HepG2 (cell line): ENCODE measurements around the gene NRN1L. TPM values are rescaled to one million over a fixed set of nuclear protein-coding genes. Genes with fewer than 3 reads are reported as not detected.

Source experiments
- ATAC-seq: fragments of 200-7000 bp; cut with Tn5 transposase; 3 replicates; pipeline ENCODE4 v1.9.1; 2020; ENCODE audit warnings: mild to moderate bottlenecking, moderate library complexity
- BruUV-seq: library from RNA; stranded (reverse); fragments of 400-500 nt; replicated peaks from 2 replicates; lab custom pipeline; 2021; lab: Mats Ljungman, UMichigan
- CTCF ChIA-PET: fragments of 300-600 bp; formaldehyde crosslinking; extraction: SDS; loops from one replicate; lab custom pipeline; 2021; ENCODE audit warnings: low total read pairs, inconsistent platforms, low intra/inter-chr PET ratio; lab: Yijun Ruan, JAX
- POLR2A ChIA-PET: fragments of 350-600 bp; sonication (Branson Sonifier 250); formaldehyde crosslinking; loops from one replicate; lab custom pipeline; 2020; ENCODE audit warnings: antibody characterized with exemption, inconsistent platforms; lab: Yijun Ruan, JAX
- DNase-seq: peaks from one replicate; pipeline ENCODE4 v3.0.0-alpha.2; 2015; ENCODE audit warnings: low spot score
- FAIRE-seq: peaks from 3 replicates; lab custom pipeline; 2011; peaks lifted over from hg19 to GRCh38; lab: Jason Lieb, UNC
- H2AFZ ChIP-seq: one replicate; pipeline ENCODE4 v1.6.1; 2011; ENCODE audit warnings: low read length, inconsistent platforms
- H3K27ac ChIP-seq: fragments of 300-600 bp; 3 replicates; pipeline ENCODE4 v1.8.0; 2011; ENCODE audit warnings: mixed run types, mild to moderate bottlenecking, mixed read lengths, low read length, inconsistent platforms; ENCODE audit not compliant: insufficient read depth; ENCODE audit errors: extremely low read length
- H3K27me3 ChIP-seq, 2 experiments: fragments of 200-600 bp in 1 of 2; 2 replicates in 1 of 2; 3 replicates in 1 of 2; pipeline versions ENCODE4 v1.6.0 to v1.8.0; 2011; ENCODE audit warnings: low read length in 2 of 2, mild to moderate bottlenecking in 2 of 2, moderate library complexity in 2 of 2, inconsistent platforms in 1 of 2; ENCODE audit not compliant: insufficient read depth in 2 of 2, control insufficient read depth in 1 of 2
- H3K36me3 ChIP-seq, 2 experiments: fragments of 200-600 bp in 1 of 2; replicated peaks in 1 of 2; 2 replicates in 1 of 2; 3 replicates in 1 of 2; pipeline versions ENCODE4 v1.5.1 to v1.8.0; 2011; ENCODE audit warnings: low read length in 2 of 2, inconsistent platforms in 1 of 2; ENCODE audit not compliant: insufficient read depth in 2 of 2, control insufficient read depth in 1 of 2
- H3K4me1 ChIP-seq: 2 replicates; pipeline ENCODE4 v1.5.1; 2012; ENCODE audit warnings: low read length, inconsistent platforms; ENCODE audit not compliant: insufficient read depth
- H3K4me2 ChIP-seq: 2 replicates; pipeline ENCODE4 v1.6.0; 2011; ENCODE audit warnings: low read depth, low read length, inconsistent platforms
- H3K4me3 ChIP-seq, 3 experiments: fragments of 200-600 bp in 1 of 3; sonication (generic), shearing (Covaris generic) in 1 of 3; replicated peaks in 1 of 3; 2 replicates each; pipeline ENCODE4 v1.5.1; 2011 to 2016; ENCODE audit warnings: low read length in 3 of 3, inconsistent platforms in 2 of 3, low read depth in 2 of 3, mild to moderate bottlenecking in 2 of 3, control low read depth in 1 of 3, mixed read lengths in 1 of 3; ENCODE audit not compliant: insufficient read depth in 1 of 3
- H3K79me2 ChIP-seq: one replicate; pipeline ENCODE4 v1.6.1; 2011; ENCODE audit warnings: low read length, inconsistent platforms; ENCODE audit not compliant: insufficient read depth
- H3K9ac ChIP-seq: 2 replicates; pipeline ENCODE4 v1.6.0; 2011; ENCODE audit warnings: mild to moderate bottlenecking, low read depth, low read length, inconsistent platforms; ENCODE audit not compliant: insufficient read depth
- H3K9me3 ChIP-seq: 2 replicates; pipeline ENCODE4 v1.5.1; 2012; ENCODE audit warnings: mild to moderate bottlenecking, low read length
- H4K20me1 ChIP-seq: 2 replicates; pipeline ENCODE4 v1.6.0; 2011; ENCODE audit warnings: inconsistent platforms, mild to moderate bottlenecking, low read length, moderate library complexity; ENCODE audit not compliant: insufficient read depth
- ARNT ChIP-seq: fragments of 450-650 bp; IDR thresholded peaks from 2 replicates; pipeline ENCODE4 v1.6.1; 2017
- ETV6 ChIP-seq: sonication (generic); formaldehyde crosslinking; conservative IDR thresholded peaks from 2 replicates; pipeline ENCODE4 v1.4.0; 2020; ENCODE audit warnings: missing genetic modification reagents
- FOXM1 ChIP-seq: sonication (generic); formaldehyde crosslinking; IDR thresholded peaks from 2 replicates; pipeline ENCODE4 v1.5.0; 2020; ENCODE audit warnings: missing genetic modification reagents
- IRF2 ChIP-seq: IDR thresholded peaks from 2 replicates; pipeline ENCODE4 v1.6.1; 2018; ENCODE audit warnings: missing genetic modification reagents, missing compliant biosample characterization
- NR2C2 ChIP-seq: sonication (generic); formaldehyde crosslinking; IDR thresholded peaks from 2 replicates; pipeline ENCODE4 v1.4.0; 2020; ENCODE audit warnings: missing genetic modification reagents, mild to moderate bottlenecking, moderate library complexity, borderline replicate concordance
- PTBP1 ChIP-seq: fragments of 200-400 bp; formaldehyde crosslinking; IDR thresholded peaks from 2 replicates; pipeline ENCODE4 v1.6.1; 2018; ENCODE audit warnings: low read length, low read depth; ENCODE audit not compliant: poor library complexity, severe bottlenecking
- RFXANK ChIP-seq: IDR thresholded peaks from 2 replicates; pipeline ENCODE4 v1.6.1; 2016
- SYNCRIP ChIP-seq: fragments of 200-400 bp; formaldehyde crosslinking; IDR thresholded peaks from 2 replicates; pipeline ENCODE4 v1.6.1; 2018; ENCODE audit warnings: mild to moderate bottlenecking, low read depth, low read length; ENCODE audit not compliant: insufficient read depth
- ZBTB8A ChIP-seq: sonication (generic); formaldehyde crosslinking; IDR thresholded peaks from 2 replicates; pipeline ENCODE4 v1.4.0; 2020; ENCODE audit warnings: mild to moderate bottlenecking, low read depth, missing genetic modification reagents, borderline replicate concordance
- ZNF234 ChIP-seq: sonication (generic); formaldehyde crosslinking; conservative IDR thresholded peaks from 2 replicates; pipeline ENCODE4 v1.5.1; 2020; ENCODE audit warnings: mild to moderate bottlenecking, missing genetic modification reagents
- ZNF563 ChIP-seq: sonication (generic); formaldehyde crosslinking; IDR thresholded peaks from 2 replicates; pipeline ENCODE4 v1.8.0; 2022; ENCODE audit warnings: mild to moderate bottlenecking, moderate library complexity, missing genetic modification reagents
- ZNF619 ChIP-seq: sonication (generic); formaldehyde crosslinking; IDR thresholded peaks from 2 replicates; pipeline ENCODE4 v1.4.0; 2020; ENCODE audit warnings: mild to moderate bottlenecking, missing genetic modification reagents
- ZSCAN20 ChIP-seq: sonication (generic); formaldehyde crosslinking; IDR thresholded peaks from 2 replicates; pipeline ENCODE4 v1.4.0; 2020; ENCODE audit warnings: missing genetic modification reagents, mild to moderate bottlenecking, borderline replicate concordance
- ZSCAN22 ChIP-seq: sonication (generic); formaldehyde crosslinking; IDR thresholded peaks from 2 replicates; pipeline ENCODE4 v1.4.0; 2020; ENCODE audit warnings: mild to moderate bottlenecking, missing genetic modification reagents
- ZSCAN25 ChIP-seq: sonication (generic); formaldehyde crosslinking; IDR thresholded peaks from 2 replicates; pipeline ENCODE4 v1.8.0; 2022; ENCODE audit warnings: mild to moderate bottlenecking, missing genetic modification reagents
- WGBS: methylation state at CpG from one replicate; pipeline ENCODE4 v1.1.6; 2017; ENCODE audit warnings: low lambda C conversion rate; 5-methylcytosine and 5-hydroxymethylcytosine counted together
- in situ Hi-C: cut with HindIII; loops from 2 replicates; pipeline ENCODE4 v1.10.0; 2017; ENCODE audit warnings: low pct_unique_long_range_greater_than_20kb; ENCODE audit not compliant: extremely low pct_ligation_motif_present
- intact Hi-C: fragments of 100-400 bp; cut with micrococcal nuclease; formaldehyde crosslinking; loops from one replicate; pipeline ENCODE4 v1.10.0; 2022; ENCODE audit not compliant: unreplicated experiment
- polyA plus RNA-seq, 8 experiments: library from polyadenylated mRNA; depleted of rRNA in 3 of 8; stranded (reverse) in 7 of 8; unstranded in 1 of 8; fragments of >200 nt; fragmentation: Illumina TruSeq in 4 of 8; extraction: Trizol in 4 of 8; gene quantifications; 2 replicates each; pipeline versions ENCODE4 v1.2.1 to v1.2.3, GENCODE V29; 2011 to 2016; ENCODE audit warnings: low read depth in 4 of 8, missing spikeins in 1 of 8, mixed read lengths in 1 of 8; ENCODE audit not compliant: insufficient read depth in 1 of 8
- total RNA-seq, 5 experiments: library from RNA; depleted of rRNA; stranded (reverse); fragments of >200 nt; fragmentation: Illumina TruSeq; extraction: Trizol; gene quantifications; 2 replicates each; pipeline ENCODE4 v1.2.3, GENCODE V29; 2016; ENCODE audit warnings: low read depth in 1 of 5
- TF ChIP-seq, protein P1 (sequence below): sonication (generic); formaldehyde crosslinking; IDR thresholded peaks from 2 replicates; pipeline ENCODE4 v1.4.0; 2020; ENCODE audit warnings: missing genetic modification reagents, mild to moderate bottlenecking, borderline replicate concordance
- TF ChIP-seq, protein P2 (sequence below): sonication (generic); formaldehyde crosslinking; IDR thresholded peaks from 2 replicates; pipeline ENCODE4 v1.9.0; 2021; ENCODE audit warnings: missing genetic modification reagents, borderline replicate concordance
- TF ChIP-seq, protein P3 (sequence below): sonication (generic); formaldehyde crosslinking; IDR thresholded peaks from 2 replicates; pipeline ENCODE4 v1.5.0; 2020; ENCODE audit warnings: missing genetic modification reagents

The NRN1L gene
- total and polyA plus RNA-seq, 2 of the 13 experiments (the other 11 are each of a cell fraction or from before 2014, with no cell fraction given): 0.53 to 1.2 TPM

DNA sequence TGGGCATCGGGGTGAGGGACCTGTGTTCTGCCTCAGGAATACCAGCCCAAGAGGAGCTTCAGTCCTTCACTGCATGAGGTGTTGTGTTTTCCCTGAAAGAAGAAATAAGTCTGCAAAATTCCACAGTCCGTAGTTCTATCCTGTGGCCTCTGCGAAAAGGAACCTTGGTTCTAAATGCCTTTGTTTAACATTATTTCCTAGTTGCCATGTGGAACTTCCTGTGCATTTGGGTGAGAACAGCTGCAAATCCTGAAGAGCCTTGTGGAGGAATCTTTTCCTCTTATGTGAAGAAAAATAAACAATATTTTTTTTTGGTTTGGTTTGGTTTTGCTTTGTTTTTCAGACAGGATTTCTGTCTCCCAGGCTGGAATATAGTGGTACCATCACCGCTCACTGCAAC lies 18.1 kb downstream of the NRN1L start:
- TF ChIP-seq ZNF563 (CRISPR knock-in tag) (no peak), ARNT (no peak), ZSCAN22 (CRISPR knock-in tag) (no peak), RFXANK (CRISPR knock-in tag) (no peak), IRF2 (CRISPR knock-in tag) (no peak), SYNCRIP (no peak), ZBTB8A (CRISPR knock-in tag) (no peak), ETV6 (CRISPR knock-in tag) (no peak), NR2C2 (CRISPR knock-in tag) (no peak), ZNF234 (no peak), ZNF619 (CRISPR knock-in tag) (no peak), FOXM1 (CRISPR knock-in tag) (no peak), ZSCAN20 (CRISPR knock-in tag) (no peak), PTBP1 (no peak), ZSCAN25 (no peak)
- TF ChIP-seq, protein P1, sequence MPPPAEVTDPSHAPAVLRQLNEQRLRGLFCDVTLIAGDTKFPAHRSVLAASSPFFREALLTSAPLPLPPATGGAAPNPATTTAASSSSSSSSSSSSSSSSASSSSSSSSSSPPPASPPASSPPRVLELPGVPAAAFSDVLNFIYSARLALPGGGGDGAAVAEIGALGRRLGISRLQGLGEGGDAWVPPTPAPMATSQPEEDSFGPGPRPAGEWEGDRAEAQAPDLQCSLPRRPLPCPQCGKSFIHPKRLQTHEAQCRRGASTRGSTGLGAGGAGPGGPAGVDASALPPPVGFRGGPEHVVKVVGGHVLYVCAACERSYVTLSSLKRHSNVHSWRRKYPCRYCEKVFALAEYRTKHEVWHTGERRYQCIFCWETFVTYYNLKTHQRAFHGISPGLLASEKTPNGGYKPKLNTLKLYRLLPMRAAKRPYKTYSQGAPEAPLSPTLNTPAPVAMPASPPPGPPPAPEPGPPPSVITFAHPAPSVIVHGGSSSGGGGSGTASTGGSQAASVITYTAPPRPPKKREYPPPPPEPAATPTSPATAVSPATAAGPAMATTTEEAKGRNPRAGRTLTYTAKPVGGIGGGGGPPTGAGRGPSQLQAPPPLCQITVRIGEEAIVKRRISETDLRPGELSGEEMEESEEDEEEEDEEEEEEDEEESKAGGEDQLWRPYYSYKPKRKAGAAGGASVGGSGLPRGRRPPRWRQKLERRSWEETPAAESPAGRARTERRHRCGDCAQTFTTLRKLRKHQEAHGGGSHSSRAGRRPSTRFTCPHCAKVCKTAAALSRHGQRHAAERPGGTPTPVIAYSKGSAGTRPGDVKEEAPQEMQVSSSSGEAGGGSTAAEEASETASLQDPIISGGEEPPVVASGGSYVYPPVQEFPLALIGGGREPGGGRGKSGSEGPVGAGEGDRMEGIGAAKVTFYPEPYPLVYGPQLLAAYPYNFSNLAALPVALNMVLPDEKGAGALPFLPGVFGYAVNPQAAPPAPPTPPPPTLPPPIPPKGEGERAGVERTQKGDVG (CRISPR knock-in tag): no peak
- TF ChIP-seq, protein P2, sequence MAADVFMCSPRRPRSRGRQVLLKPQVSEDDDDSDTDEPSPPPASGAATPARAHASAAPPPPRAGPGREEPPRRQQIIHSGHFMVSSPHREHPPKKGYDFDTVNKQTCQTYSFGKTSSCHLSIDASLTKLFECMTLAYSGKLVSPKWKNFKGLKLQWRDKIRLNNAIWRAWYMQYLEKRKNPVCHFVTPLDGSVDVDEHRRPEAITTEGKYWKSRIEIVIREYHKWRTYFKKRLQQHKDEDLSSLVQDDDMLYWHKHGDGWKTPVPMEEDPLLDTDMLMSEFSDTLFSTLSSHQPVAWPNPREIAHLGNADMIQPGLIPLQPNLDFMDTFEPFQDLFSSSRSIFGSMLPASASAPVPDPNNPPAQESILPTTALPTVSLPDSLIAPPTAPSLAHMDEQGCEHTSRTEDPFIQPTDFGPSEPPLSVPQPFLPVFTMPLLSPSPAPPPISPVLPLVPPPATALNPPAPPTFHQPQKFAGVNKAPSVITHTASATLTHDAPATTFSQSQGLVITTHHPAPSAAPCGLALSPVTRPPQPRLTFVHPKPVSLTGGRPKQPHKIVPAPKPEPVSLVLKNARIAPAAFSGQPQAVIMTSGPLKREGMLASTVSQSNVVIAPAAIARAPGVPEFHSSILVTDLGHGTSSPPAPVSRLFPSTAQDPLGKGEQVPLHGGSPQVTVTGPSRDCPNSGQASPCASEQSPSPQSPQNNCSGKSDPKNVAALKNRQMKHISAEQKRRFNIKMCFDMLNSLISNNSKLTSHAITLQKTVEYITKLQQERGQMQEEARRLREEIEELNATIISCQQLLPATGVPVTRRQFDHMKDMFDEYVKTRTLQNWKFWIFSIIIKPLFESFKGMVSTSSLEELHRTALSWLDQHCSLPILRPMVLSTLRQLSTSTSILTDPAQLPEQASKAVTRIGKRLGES (CRISPR knock-in tag): no peak
- TF ChIP-seq, protein P3, sequence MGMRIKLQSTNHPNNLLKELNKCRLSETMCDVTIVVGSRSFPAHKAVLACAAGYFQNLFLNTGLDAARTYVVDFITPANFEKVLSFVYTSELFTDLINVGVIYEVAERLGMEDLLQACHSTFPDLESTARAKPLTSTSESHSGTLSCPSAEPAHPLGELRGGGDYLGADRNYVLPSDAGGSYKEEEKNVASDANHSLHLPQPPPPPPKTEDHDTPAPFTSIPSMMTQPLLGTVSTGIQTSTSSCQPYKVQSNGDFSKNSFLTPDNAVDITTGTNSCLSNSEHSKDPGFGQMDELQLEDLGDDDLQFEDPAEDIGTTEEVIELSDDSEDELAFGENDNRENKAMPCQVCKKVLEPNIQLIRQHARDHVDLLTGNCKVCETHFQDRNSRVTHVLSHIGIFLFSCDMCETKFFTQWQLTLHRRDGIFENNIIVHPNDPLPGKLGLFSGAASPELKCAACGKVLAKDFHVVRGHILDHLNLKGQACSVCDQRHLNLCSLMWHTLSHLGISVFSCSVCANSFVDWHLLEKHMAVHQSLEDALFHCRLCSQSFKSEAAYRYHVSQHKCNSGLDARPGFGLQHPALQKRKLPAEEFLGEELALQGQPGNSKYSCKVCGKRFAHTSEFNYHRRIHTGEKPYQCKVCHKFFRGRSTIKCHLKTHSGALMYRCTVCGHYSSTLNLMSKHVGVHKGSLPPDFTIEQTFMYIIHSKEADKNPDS (CRISPR knock-in tag): no peak
- Histone ChIP-seq H3K9me3 (no peaks in the 10 kb centered on the region), H3K36me3 (peaks cover 3 to 13% of the 10 kb centered on the region in 2 experiments; a peak in 4 of 5 replicates), H3K9ac (no peak overlapping the region), H4K20me1 (peaks cover 12% of the 10 kb centered on the region), H3K4me3 (no peak overlapping the region), H3K4me2 (no peak overlapping the region), H3K27ac (peak overlapping the region; percentile 36), H3K4me1 (peaks cover 43% of the 10 kb centered on the region), H2AFZ (no peak overlapping the region), H3K27me3 (no peaks in the 10 kb centered on the region), H3K79me2 (peaks cover 5% of the 10 kb centered on the region)
- in situ Hi-C loops: no loop called here
- FAIRE-seq (peak; percentile 30), ATAC-seq (no peak), DNase-seq (no peak)
- CTCF ChIA-PET: no interaction called here
- intact Hi-C loops: no loop called here
- BruUV-seq: TSS peak; percentile 11
- 95% methylated on average over 4 of the region's 4 CpGs for WGBS
- POLR2A ChIA-PET: no interaction called here
